Stimulated activated CD4-positive, alpha-beta T cell treated with anti-CD3 and anti-CD28 coated beads, Interleukin-12 subunit alpha, Interleukin-12 subunit beta, amount 100 ng/mL, for 4 hours (primary cell): ENCODE measurements around the gene NCAPG.
"Not testable (repeated sequence)": the region's sequence is repeated elsewhere in the genome, so short reads cannot be mapped to it uniquely, and the experiment has no call there.

Experiments
- DNase-seq: peaks from one replicate; pipeline ENCODE4 v3.0.0-alpha.2; 2020

NCAPG gene

GRCh38 chr4:17805580-17806155 is 5.1 kb upstream of the NCAPG start:
- no peak for DNase-seq

DNA sequence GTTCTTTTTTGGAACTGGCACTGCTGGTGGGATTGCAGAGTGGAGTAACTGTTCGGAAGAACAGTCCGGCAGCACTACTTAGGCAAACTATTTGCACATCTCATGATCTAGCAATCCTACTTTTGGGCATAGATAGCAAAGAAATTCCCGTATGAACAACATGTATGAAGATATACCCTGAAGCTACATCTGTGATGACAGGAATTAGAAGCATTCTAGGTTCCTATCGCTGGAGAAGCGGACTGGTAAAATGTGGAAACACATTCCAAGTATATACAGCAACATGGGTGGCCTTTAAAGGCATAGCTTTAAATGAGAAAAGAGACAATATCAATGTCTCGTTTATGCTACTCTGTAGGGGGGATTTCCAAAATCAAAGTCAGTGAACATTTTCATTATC is 3.3 kb upstream of the NCAPG start:
- no peak for DNase-seq

- DNase-seq, result no peak
Observed at GRCh38 chr4:17809667-17810066, 1.1 kb upstream of the NCAPG start.

GRCh38 chr4:17811078-17811603 is 362 bp downstream of the NCAPG start:
- no peak for DNase-seq

DNA sequence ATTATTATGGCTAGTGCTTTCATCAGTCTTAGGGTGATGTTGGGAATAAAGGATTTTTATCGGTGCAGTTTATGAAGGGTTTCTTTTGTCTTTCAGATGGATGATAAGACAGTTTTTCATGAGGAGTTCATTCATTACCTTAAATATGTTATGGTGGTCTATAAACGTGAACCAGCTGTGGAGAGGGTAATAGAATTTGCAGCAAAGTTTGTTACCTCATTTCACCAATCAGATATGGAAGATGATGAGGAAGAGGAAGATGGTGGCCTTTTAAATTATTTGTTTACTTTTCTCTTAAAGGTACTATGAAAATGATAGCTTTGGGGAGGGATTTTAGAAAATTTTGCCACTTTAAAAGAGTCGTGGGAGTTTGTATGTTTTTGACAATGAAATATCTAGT is 1.3 kb downstream of the NCAPG start:
- DNase-seq, result no peak

DNA sequence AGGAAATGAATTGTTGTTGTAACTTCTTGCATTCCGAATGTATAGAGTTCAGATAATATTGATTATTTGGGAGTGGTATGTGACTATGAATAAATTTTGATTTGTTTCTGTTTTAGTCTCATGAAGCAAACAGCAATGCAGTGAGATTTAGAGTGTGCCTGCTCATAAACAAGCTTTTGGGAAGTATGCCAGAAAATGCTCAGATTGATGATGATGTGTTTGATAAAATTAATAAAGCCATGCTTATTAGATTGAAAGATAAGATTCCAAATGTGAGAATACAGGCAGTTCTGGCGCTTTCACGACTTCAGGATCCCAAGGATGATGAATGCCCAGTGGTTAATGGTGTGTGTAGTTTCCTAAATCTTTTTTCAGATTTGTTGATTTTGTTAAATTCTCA is 2.0 kb downstream of the NCAPG start:
- DNase-seq, result no peak

DNA sequence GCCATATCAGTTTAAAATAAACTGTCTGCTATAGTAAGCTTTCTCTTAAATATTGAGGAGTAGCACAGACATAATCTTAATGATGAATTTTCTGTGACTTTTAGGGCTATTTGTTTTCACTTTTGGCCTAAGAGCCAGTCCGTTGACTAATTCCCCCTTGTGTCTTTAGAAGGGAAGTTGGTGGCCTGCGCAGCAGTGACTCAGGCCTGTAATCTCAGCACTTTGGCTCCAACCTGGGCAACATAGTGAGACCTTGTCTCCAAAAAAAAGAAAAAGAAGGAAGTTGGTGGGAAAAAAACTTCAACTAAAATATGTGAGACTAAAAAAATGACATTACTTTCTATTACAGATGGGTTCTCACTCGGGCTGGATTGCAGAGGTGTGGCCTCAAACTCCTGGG is 3.4 kb downstream of the NCAPG start:
- no peak for DNase-seq

- DNase-seq, result no peak
Observed at GRCh38 chr4:17816142-17816541, 5.4 kb downstream of the NCAPG start.

DNA sequence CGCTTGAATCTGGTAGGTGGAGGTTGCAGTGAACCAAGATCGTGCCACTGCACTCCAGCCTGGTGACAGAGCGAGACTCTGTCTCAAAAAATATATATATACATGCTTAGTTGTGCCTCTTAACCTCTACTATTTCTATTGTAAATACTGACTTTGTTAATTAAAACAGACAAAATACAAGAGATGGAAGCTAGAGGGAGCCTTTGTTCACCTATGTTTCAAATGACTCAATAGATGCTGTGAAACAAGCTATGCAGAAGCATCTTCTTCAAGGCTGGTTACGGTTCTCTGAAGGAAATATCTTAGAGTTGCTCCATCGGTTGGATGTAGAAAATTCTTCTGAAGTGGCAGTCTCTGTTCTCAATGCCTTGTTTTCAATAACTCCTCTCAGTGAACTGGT is 6.2 kb downstream of the NCAPG start:
- no peak for DNase-seq

DNA sequence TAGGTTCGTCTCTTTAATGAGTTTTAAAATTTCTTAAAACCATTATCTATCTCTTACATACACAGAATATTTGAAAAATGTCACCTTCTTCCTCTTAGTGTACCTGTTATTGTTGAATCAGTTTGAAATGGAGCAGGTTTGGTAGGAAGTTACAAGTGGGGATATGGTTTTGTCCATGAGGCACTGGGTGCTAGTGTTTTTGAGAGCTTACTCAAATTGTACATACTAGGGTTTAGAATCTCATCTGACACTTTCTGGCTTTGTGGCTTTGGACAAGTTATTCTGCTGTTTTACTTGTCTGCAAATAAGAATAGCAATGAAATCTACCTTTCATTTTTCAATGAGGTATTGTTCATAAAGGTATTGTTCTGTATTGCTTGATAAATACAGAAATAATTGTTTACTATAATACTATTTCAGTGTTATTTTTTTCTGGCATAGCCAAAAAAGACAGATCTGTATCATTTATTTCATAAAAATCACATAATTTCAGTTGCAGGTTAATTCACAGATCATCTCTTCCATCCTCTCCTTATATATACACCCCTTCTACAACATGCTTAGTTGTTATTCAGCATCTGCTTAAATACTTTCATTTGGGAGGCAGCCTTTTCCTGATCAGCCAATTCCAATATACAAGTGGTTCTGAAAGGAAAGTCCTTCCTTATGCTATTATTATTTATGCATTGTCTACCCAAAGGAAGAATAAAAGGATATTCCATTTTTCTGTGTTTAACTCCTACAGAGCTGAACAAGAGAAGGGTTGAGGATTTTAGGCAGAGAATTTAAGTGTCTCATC is 13.3 kb downstream of the NCAPG start:
- DNase-seq, result no peak

- no peak for DNase-seq
Observed at GRCh38 chr4:17846266-17846665, 35.5 kb downstream of the NCAPG start.

- not testable (repeated sequence) for DNase-seq
Observed at GRCh38 chr4:17850295-17850694, 39.5 kb downstream of the NCAPG start.

DNA sequence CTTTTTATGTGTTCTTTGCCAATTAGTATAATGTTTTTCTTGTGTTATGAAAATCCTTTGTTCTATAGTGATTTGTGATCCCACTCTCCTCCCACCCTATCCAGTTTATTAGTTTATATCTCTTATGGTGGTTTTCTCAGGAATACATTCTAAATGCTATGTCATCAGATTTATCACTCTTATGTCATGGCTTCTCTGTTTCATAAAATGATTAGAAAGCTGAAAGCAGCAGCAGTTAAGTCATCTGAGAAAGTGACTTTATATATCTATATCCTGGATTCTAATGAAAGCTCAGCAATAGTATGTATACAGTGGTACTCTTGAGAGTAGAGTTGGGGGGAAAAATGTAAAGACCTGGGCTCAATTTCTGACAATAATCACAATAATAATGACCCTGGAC is 41.2 kb downstream of the NCAPG start:
- no peak for DNase-seq

GRCh38 chr4:17854036-17854435 is 43.3 kb downstream of the NCAPG start:
- no peak for DNase-seq

GRCh38 chr4:17859793-17860406 is 49.1 kb downstream of the NCAPG start:
- DNase-seq, result no peak

DNA sequence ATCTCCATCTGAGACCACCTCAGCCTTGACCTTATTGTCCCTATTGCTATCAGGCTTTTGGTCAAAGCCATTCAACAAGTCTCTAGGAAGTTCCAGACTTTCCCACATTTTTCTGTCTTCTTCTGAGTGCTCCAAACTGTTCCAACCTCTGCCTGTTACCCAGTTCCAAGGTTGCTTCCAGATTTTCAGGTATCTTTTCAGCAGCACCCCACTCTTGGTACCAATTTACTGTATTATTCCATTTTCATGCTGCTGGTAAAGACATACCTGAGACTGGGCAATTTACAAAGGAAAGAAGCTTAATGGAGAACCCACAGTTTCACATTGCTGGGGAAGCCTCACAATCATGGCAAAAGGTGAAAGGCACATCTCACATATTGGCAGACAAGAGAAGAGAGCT is 51.1 kb downstream of the NCAPG start:
- DNase-seq, result not testable (repeated sequence)

- no peak for DNase-seq
Observed at GRCh38 chr4:17865866-17866363, 55.1 kb downstream of the NCAPG start.

DNA sequence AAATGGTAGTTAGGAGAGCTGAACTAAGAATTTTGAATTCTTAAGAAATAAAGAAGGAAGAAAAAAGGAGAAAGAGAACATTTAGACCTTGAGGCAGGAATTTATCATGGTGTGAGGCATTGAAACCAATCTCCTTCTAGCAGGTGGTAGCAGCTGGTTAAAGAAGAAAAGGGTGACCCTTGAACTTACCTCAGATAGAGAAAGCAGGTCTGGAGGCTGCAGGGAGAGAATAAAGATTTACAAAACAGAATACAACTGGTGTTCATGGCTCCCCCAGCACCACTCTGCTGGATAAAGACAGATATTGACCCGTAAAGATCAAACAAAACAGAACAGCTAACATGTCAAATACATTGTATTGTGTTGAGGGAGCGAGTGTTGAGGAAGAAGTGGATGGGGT is 56.0 kb downstream of the NCAPG start:
- DNase-seq, result no peak

GRCh38 chr4:17867276-17867675 is 56.5 kb downstream of the NCAPG start:
- DNase-seq, result no peak

DNA sequence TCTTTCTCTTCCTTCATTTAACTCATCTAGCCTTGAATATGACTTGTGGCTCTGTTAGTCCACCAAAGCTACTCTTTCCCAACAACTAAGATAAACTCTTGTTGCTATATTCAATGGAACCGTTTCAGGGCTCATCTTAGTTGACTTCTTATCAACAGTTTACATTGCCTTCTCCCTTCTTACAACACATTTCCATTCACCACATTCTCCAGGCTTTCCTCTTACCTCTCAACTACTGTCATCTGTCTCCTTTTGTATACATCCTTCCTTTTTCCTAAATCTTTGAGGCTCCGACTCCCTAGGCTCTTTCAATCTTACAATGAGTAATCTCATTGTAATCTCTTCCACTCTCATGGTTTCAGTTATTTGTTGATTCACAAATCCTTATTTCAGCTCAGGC is 58.5 kb downstream of the NCAPG start:
- DNase-seq, result no peak

- DNase-seq, result no peak
Observed at GRCh38 chr4:17875402-17876070, 64.8 kb downstream of the NCAPG start.

- DNase-seq, result no peak
Observed at GRCh38 chr4:17876943-17877342, 66.2 kb downstream of the NCAPG start.

DNA sequence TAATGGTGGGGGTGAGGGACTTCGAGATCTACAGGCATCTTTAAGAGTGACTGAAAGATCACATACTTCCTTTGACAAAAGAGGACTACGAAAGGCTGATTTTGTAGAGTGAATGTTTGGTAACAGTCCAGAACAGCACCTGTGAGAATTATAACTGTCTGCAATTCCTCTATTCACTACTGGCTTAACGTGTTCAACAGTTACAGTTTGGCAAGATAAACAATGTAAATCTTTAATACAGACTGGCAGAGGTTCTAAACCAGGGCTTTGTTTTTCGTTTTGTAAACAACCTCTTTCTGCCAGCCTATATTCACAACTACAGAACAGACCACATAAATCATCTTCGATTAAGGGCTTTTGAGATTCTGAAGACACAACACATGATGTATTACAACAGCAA is 66.9 kb downstream of the NCAPG start:
- no peak for DNase-seq
